Gastrocnemius medialis (tissue), 4 donors: ENCODE data around the gene NUDT14. TPM values are rescaled to one million over a fixed set of nuclear protein-coding genes. Genes with fewer than 3 reads are reported as not detected.

ENCODE experiments used
- ATAC-seq, 2 donors: fragments of 150-250 bp; one replicate each; pipeline ENCODE4 v1.9.1; 2016
- DNase-seq, 2 donors: peaks; one replicate each; pipeline ENCODE4 v3.0.0-alpha.2; 2019
- H3K27ac ChIP-seq, 4 donors: fragments of 200-600 bp; sonication (generic); 1 replicate in 1 of 4; 2 replicates in 3 of 4; pipeline ENCODE4 v1.5.1; 2016 to 2018; ENCODE audit warnings: mild to moderate bottlenecking in 2 of 4, moderate library complexity in 1 of 4
- H3K27me3 ChIP-seq, 3 donors: fragments of 200-600 bp; sonication (generic) in 2 of 3; 1 replicate in 1 of 3; 2 replicates in 2 of 3; pipeline versions ENCODE4 v1.5.1 to v1.6.0; 2016 to 2019; ENCODE audit warnings: mild to moderate bottlenecking in 1 of 3, moderate library complexity in 1 of 3
- H3K36me3 ChIP-seq, 2 donors: fragments of 200-600 bp; sonication (generic) in 1 of 2; one replicate each; pipeline ENCODE4 v1.5.1; 2017 to 2018
- H3K4me1 ChIP-seq, 2 donors: fragments of 200-600 bp; sonication (generic) in 1 of 2; one replicate each; pipeline ENCODE4 v1.5.1; 2016 to 2017; ENCODE audit warnings: mild to moderate bottlenecking in 2 of 2
- H3K4me3 ChIP-seq, 4 donors: fragments of 200-600 bp; sonication (generic) in 3 of 4; 1 replicate in 1 of 4; 2 replicates in 3 of 4; pipeline ENCODE4 v1.5.1; 2016 to 2019; ENCODE audit warnings: mild to moderate bottlenecking in 2 of 4
- H3K9me3 ChIP-seq, 3 donors: fragments of 200-600 bp; sonication (generic) in 2 of 3; 1 replicate in 1 of 3; 2 replicates in 2 of 3; pipeline ENCODE4 v1.5.1; 2016 to 2019
- POLR2A ChIP-seq, 2 donors: fragments of 450-650 bp; IDR thresholded peaks; one replicate each; pipeline ENCODE4 v1.6.1; 2017; ENCODE audit warnings: antibody characterized with exemption in 2 of 2, mild to moderate bottlenecking in 2 of 2, moderate library complexity in 2 of 2
- in situ Hi-C, 4 donors: fragments of 200-750 bp; cut with MboI; loops; one replicate each; pipeline versions ENCODE4 v1.15.0 to v1.8.0; 2017; ENCODE audit warnings: low sequenced_read_pairs in 4 of 4
- intact Hi-C: fragments of 100-400 bp; cut with DNase I; formaldehyde crosslinking; loops from one replicate; pipeline ENCODE4 v1.15.1; 2023; ENCODE audit warnings: low total_unique reads
- total RNA-seq, 4 donors: library from RNA; depleted of rRNA; stranded (reverse); fragments of >200 nt; gene quantifications; one replicate each; pipeline versions ENCODE4 v1.1.0 to v1.2.3, GENCODE V29; 2016
- TF ChIP-seq, protein P1 (sequence below), 5 experiments: fragments of 450-650 bp in 3 of 5; fragments of 200-600 bp in 2 of 5; sonication (generic) in 2 of 5; IDR thresholded peaks in 4 of 5; conservative IDR thresholded peaks in 1 of 5; 1 replicate in 4 of 5; 2 replicates in 1 of 5; pipeline ENCODE4 v1.5.1; 2016 to 2019; ENCODE audit warnings: antibody characterized with exemption in 5 of 5, mild to moderate bottlenecking in 3 of 5, moderate library complexity in 3 of 5

The NUDT14 gene
- total RNA-seq, 4 donors from 2014 or later, result 11.0 to 25.5 (median 16.4) TPM

DNA sequence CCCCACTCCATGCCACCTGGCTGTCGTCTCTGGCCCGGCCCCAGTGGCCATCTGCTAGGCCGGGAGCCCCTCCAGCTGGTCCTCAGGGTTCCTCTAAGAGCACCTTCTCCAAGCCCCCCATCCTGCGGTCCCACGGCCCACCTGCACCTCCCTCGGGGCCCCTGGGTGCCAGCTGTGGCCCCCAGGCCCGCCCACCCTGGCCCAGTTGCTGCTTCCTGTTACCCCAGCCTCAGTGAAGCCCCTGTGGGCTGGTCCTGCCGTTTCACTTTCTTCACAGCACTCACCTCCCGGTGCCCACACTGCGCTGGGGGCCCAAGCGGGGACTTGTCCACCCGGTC is 27.6 kb upstream of the NUDT14 start:
- ATAC-seq (no peak), DNase-seq (no peak)
- no peaks in the 10 kb centered on the region for H3K9me3 ChIP-seq
- H3K27me3 ChIP-seq, result no peaks in the 10 kb centered on the region
- intact Hi-C loops (no loop called here), in situ Hi-C loops (loop anchor here in 1 of 4 donors (25.0 kb wide), 1 partner anchor 129 kb away; no protein-coding TSS in a partner anchor)
- H3K4me1 ChIP-seq, result peaks cover 5 to 24% of the 10 kb centered on the region in 2 donors
- H3K4me3 ChIP-seq, result no peak overlapping the region
- TF ChIP-seq, protein P1, sequence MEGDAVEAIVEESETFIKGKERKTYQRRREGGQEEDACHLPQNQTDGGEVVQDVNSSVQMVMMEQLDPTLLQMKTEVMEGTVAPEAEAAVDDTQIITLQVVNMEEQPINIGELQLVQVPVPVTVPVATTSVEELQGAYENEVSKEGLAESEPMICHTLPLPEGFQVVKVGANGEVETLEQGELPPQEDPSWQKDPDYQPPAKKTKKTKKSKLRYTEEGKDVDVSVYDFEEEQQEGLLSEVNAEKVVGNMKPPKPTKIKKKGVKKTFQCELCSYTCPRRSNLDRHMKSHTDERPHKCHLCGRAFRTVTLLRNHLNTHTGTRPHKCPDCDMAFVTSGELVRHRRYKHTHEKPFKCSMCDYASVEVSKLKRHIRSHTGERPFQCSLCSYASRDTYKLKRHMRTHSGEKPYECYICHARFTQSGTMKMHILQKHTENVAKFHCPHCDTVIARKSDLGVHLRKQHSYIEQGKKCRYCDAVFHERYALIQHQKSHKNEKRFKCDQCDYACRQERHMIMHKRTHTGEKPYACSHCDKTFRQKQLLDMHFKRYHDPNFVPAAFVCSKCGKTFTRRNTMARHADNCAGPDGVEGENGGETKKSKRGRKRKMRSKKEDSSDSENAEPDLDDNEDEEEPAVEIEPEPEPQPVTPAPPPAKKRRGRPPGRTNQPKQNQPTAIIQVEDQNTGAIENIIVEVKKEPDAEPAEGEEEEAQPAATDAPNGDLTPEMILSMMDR (IDR thresholded peaks at IDR 0.05 in 4 of 5, conservative IDR thresholded peaks at IDR 0.05 in 1 of 5), result no peak
- TF ChIP-seq POLR2A (IDR thresholded peaks at IDR 0.05), result no peak
- no peak overlapping the region for H3K27ac ChIP-seq
- H3K36me3 ChIP-seq, result peaks cover 0 to 12% of the 10 kb centered on the region in 2 donors

DNA sequence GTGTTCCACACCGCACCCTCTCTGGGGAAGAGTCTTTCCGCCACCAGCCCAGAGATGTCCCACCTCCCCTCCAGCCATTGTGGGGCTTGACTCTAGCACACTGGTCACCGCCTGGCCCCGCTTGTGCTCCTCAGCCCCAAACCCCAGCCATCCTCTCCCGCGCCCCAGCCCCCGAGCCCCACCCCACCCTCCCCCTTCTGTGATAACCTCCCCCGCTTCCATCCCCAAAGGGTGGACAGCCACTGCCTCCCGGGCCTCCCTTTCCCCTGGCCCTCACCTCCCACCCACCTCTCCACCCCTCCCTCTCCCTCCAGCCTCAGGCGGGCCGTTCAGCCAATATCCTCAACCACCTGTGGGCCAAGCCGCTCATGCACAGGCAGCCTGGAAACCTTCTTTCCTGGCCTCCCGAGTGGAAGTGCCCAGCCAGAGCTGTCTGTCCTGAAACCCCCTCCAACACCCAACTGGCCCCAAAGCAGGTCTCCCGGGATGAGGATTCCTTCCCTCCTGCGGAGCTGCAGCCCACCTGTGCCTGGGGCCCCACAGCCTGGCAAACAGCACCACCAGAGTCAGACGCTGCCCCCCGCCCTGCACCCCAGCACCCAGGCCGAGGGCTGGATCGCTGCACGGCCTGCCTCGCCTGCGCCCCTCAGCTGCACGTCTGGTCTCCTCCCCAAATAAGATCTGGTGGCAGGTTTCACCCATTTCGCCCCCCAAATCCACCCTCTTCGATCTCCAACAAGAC is 27.1 kb upstream of the NUDT14 start:
- TF ChIP-seq, protein P1 (IDR thresholded peaks at IDR 0.05 in 4 of 5, conservative IDR thresholded peaks at IDR 0.05 in 1 of 5), result no peak
- no peak for TF ChIP-seq POLR2A (IDR thresholded peaks at IDR 0.05)
- Histone ChIP-seq H3K4me1 (peaks cover 1 to 26% of the 10 kb centered on the region in 2 donors), H3K27me3 (no peaks in the 10 kb centered on the region), H3K27ac (no peak overlapping the region), H3K36me3 (peaks cover 0 to 12% of the 10 kb centered on the region in 2 donors), H3K4me3 (no peak overlapping the region), H3K9me3 (no peaks in the 10 kb centered on the region)
- intact Hi-C loops, result no loop called here
- in situ Hi-C loops, result loop anchor here in 1 of 4 donors (25.0 kb wide), 1 partner anchor 129 kb away; no protein-coding TSS in a partner anchor
- ATAC-seq, result no peak
- DNase-seq, result no peak

DNA sequence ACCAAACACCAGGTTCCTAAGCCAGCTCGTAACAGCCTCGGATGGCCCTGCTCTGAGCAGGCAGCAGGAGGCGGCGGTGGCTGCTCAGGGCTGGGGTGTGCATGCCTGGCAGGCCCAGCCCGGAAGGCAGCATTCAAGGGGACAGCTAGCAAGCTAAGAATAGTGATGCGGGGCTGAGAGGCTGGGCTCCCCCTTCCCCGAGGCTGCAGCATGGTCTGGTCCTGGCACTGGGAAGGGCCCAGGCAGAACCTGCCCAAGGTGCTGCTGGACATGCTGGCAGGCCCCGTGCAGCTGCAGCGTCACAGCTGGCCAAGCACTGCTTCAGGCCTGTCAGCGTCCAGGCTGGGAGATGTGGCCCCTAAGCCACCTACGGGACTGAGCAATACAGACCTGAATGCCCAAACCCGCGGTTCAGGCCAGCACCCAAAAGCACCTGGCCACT is 26.4 kb upstream of the NUDT14 start:
- H3K4me1 ChIP-seq, result peaks cover 3 to 30% of the 10 kb centered on the region in 2 donors
- no peak overlapping the region for H3K27ac ChIP-seq
- H3K27me3 ChIP-seq, result no peaks in the 10 kb centered on the region
- no peaks in the 10 kb centered on the region for H3K9me3 ChIP-seq
- in situ Hi-C loops, result loop anchor here in 1 of 4 donors (25.0 kb wide), 1 partner anchor 130 kb away; no protein-coding TSS in a partner anchor
- intact Hi-C loops, result no loop called here
- no peak overlapping the region for H3K4me3 ChIP-seq
- no peak for DNase-seq
- peaks cover 0 to 12% of the 10 kb centered on the region in 2 donors for H3K36me3 ChIP-seq
- TF ChIP-seq, protein P1 (IDR thresholded peaks at IDR 0.05 in 4 of 5, conservative IDR thresholded peaks at IDR 0.05 in 1 of 5), result no peak
- TF ChIP-seq POLR2A (IDR thresholded peaks at IDR 0.05), result no peak
- ATAC-seq, result no peak

DNA sequence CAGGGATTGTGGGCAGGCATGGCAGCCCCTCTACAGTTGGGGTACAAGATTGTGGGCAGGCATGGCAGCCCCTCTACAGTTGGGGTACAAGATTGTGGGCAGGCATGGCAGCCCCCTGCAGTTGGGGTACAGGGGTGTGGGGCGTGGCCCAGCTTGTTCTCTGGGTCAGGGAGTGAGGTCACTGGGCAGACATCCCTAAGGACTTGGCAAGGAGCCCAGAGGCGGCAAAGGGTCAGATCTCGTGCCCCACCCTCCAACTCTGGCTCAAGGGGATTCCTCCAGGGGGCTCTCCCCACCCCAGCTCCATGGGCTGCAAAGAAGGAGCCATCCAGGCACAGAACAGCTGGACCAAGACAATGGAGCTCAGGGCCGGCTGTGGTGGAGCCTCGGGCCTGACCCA is 25.8 kb upstream of the NUDT14 start:
- Histone ChIP-seq H3K27me3 (no peaks in the 10 kb centered on the region), H3K27ac (no peak overlapping the region), H3K4me3 (no peak overlapping the region), H3K36me3 (peaks cover 0 to 12% of the 10 kb centered on the region in 2 donors), H3K4me1 (peaks cover 3 to 30% of the 10 kb centered on the region in 2 donors), H3K9me3 (no peaks in the 10 kb centered on the region)
- no peak for ATAC-seq
- TF ChIP-seq POLR2A (IDR thresholded peaks at IDR 0.05), result no peak
- TF ChIP-seq, protein P1 (IDR thresholded peaks at IDR 0.05 in 4 of 5, conservative IDR thresholded peaks at IDR 0.05 in 1 of 5), result no peak
- in situ Hi-C loops (loop anchor here in 1 of 4 donors (25.0 kb wide), 1 partner anchor 130 kb away; no protein-coding TSS in a partner anchor), intact Hi-C loops (no loop called here)
- DNase-seq, result no peak
